HG02798 (cell line): Measurements from ENCODE around the gene XXYLT1.
"Not testable (repeated sequence)": the region's sequence is repeated elsewhere in the genome, so short reads cannot be mapped to it uniquely, and the experiment has no call there.

Experiments used
- ATAC-seq: cut with Tn5 transposase; IDR thresholded peaks from one replicate; pipeline ENCODE4 v1.9.1; 2021; ENCODE audit warnings: mild to moderate bottlenecking; ENCODE audit not compliant: unreplicated experiment, poor library complexity

The XXYLT1 gene

GRCh38 chr3:195102609-195103467, 168.1 kb downstream of the XXYLT1 start:
- ATAC-seq = no peak

DNA sequence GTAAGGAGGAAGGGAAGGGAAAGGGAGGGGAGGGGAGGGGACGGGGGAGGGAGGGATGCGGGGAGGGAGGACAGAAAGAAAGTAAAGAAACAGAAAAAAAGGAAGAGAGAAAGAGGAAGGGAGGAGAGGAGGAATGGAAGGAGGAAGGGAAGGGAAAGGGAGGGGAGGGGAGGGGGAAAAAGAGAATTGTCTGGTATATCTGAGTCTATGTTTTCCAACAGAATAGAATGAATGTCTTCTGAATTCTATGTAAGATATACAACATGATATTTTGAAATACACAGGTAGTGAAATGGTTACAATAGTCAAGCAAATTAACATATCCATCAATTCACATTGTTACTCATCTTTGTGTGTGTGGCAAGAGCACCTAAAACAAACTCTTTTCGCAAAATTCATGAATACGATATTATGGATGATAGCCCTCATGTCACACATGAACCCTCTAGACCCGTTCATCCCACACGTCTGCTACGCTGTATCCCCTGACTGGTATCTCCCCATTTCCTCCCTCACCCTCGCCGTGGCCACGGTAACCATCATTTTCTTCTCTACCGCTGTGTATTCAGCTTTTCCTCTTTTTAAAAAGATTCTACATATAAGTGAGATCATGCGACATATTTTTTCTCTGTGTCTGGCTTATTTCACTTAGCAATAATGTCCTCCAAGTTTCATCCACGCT, 168.9 kb downstream of the XXYLT1 start:
- ATAC-seq = no peak

GRCh38 chr3:195101001-195101583, 169.9 kb downstream of the XXYLT1 start:
- peak; percentile 44 for ATAC-seq

DNA sequence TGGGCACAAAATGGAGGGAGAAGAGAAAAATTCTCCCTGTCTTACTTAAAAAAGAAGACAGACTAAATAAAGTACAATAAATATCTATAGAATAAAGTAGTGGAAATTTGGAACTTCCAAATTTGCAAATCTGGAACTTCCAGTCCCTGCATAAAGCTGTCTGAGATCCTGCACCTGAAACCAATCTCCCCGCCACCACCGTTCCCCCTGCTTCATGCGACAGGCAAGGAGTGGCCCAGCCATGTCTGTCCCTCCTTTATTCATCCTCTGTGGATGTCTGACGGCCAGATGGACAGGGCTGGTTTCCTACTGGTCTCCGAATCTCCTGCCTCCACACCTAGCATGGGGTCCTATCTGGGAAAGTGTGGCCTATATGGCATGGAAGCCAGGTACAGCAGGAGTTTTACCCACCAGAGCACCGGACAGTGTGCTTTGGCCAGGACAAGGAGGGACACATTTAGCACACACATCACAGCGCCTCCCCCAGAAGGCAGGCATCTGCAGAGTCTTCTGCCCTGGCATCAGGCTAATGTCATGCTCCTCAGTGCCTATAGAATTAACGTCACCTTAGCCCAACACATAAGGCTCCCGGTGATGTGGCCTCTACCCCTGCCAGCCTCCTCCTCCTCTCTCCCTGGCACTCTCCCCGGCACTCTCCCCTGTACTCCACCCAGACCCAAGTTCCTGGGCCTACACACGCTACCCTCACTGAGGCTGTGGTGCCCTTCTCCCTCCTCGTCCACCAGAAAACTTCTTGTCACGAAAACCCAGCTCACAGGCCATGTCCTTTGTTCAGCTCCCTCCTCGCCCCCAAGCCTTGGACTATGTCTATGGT, 170.8 kb downstream of the XXYLT1 start:
- no peak for ATAC-seq

DNA sequence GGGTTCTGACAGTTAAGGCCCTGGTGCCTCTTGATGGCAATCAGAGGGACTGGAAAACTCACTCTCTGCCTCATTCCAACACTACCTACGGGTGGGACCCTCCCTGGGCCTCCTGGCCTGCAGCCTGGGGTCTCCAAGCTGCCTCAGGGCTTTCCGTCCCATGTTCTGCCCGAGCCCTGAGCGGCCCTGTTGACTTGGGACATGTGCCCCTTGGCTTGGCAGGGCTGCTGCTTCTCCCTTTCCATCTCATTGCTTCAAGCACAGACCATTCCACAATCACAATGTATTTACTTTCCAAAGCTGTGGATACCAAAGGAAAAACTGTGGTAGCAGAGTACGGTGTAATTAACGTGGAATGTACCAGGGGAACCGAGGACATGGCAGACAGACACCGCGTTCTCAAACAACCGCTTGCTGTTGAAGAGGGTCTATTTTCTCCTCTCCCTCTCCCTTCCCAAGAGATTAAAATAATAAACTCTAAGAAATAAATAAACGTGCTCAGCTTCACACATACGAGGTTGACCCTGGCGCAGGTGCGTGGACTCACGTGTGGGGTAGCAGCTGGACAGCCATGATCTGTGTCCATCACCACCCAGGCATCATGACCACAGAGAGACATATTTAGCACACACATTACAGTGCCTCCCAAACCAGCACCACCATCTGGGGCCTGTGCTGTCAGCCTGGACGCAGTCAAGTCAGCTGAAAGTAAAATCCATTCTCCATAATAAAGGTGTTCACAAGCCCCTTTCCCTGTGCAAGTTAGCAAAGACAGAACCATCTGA, 172.0 kb downstream of the XXYLT1 start:
- ATAC-seq = no peak

- no peak for ATAC-seq
These were observed 173.4 kb downstream of the XXYLT1 start for GRCh38 chr3:195097331-195098255.

DNA sequence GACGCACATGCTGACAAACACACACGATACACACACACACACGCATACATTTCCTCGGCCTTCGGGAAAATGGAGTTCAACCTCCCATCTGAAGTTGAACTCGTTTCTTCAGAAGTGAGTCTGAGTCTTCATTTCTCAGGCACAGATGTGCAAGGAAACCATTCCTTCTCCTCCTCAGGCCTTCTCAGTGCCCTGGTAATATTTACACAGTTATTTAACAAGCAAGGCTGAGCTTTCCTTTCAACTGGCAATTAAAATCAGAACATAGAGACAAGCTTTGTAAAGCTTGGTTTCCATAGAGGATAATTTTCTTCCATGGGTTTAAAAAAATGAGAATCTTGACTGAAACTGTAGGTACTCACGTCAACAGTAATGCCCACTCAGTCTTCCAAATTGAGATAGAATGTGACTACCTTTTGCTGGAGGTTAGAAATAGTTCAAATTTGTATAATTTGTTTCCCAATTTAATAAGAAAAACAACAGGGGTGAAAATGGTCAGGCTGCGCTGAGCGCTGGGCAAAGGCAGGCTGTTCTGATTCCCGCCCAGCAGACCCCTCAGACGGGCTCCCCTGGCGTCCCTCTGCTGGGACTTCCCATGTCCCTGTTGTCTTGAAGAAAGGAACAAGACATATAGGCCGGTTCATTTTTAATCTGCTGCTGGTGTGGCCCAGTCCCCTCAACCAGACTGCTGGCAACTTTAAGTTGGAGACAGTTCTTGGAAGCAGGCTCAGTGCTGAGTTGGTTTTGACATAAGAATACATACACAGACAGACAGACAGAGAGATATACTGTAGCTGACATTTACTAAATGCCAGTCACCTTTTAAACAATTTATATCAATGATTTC, 174.3 kb downstream of the XXYLT1 start:
- ATAC-seq = no peak

DNA sequence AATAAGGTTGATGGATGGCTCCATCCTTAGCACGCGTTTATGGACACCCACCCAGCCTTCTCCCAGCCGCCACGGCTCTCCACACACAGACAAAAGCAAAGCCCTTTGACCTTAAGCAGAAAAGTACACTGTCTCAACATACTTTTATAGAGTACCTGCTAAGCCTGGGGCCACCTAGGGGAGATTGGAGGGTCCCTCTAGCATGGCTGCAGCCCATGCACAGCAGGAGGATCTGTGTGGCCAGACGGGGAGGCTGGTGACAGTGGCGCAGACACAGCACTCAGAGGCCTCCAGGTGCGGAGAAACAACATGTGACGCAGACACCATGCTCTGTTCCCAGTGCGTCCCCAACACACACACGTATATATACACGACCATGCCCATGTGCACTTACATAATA, 174.9 kb downstream of the XXYLT1 start:
- no peak for ATAC-seq

DNA sequence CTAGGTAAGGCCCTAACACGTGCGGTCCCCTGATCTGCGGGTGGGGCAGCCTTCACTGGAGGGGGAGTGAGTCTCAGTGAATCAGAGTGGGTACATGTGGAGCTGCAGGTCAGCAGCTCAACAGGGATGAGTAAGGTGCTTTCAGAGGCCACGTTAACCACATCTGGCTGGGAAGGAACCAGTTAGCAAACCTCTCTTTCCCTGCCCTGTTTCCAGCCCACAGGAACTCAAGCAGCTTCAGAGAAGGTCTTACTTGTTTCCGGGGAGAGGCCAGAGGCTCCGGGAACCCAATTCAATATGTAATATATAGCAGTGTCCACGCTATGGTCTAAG, 175.3 kb downstream of the XXYLT1 start:
- ATAC-seq = no peak

DNA sequence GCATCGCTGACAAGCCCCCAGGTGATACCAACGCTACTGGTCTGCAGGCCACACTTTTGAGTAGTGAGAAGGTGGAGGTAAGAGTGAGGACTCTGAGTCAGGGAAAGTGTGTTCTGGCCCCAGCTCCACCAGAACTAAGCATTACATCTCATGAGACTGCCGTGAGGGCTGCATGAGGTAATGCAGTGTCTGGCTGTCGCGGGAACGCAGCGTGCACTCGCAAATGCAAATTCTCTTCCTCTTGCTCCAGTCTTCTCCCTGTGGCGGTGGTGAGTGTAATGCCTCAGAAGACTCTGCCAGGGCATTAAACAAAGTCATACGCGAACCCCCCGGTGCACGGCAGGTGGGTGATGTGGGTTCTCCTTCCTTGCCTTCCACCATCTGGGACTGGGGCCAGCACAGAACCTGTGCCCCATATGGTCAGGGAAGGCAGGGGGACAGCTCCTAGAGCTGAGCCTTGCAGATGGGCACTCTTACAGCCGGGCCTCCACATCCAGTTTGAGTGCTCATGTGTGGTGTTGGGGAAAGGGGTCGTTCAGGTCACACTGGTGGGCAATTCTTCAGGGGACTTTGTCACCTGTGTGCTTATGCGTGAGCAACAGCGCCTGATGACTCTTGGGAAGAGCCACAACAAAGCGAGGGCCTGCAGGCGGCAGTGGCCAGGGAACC, 175.8 kb downstream of the XXYLT1 start:
- ATAC-seq = peak; percentile 77

GRCh38 chr3:195094191-195094921, 176.6 kb downstream of the XXYLT1 start:
- peak; percentile 66 for ATAC-seq

GRCh38 chr3:195093731-195094130, 177.2 kb downstream of the XXYLT1 start:
- ATAC-seq = no peak

GRCh38 chr3:195087840-195088601, 182.9 kb downstream of the XXYLT1 start:
- not testable (repeated sequence) for ATAC-seq

GRCh38 chr3:195087328-195087727, 183.6 kb downstream of the XXYLT1 start:
- ATAC-seq = no peak

DNA sequence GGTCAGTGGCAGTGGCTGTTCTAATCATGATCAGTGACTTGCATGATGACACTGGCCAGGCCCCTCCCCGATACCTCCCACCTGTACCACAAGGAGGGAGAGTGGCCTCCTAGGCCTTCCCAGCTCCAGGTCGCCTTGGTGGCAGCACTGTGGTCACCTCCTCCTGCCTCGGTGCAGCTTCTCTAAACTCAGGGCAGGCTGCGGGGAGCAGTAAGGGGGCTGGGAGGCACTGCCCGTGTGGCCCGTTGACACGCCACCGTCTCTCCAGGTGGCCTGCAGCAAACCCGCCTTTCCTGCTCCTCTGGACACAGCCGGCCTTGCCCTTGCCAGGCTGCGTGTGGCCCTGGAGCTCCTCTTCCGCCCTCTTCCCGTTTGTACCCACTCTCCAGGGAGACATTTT, 184.1 kb downstream of the XXYLT1 start:
- ATAC-seq = no peak

GRCh38 chr3:195086341-195086740, 184.6 kb downstream of the XXYLT1 start:
- no peak for ATAC-seq
